IMR-90 (cell line): ENCODE results near the gene LRRC4C. TPM values are rescaled to one million over a fixed set of nuclear protein-coding genes. Genes with fewer than 3 reads are reported as not detected.

Experiments
- ATAC-seq: fragments of 200-7000 bp; cut with Tn5 transposase; 2 replicates; pipeline ENCODE4 v1.9.1; 2020; ENCODE audit warnings: low read depth, mild to moderate bottlenecking, moderate library complexity
- BruUV-seq: library from RNA; stranded (reverse); fragments of 400-500 nt; replicated peaks from 2 replicates; lab custom pipeline; 2021; lab: Mats Ljungman, UMichigan
- CTCF ChIA-PET: fragments of 300-600 bp; formaldehyde crosslinking; extraction: SDS; loops from one replicate; lab custom pipeline; 2021; ENCODE audit warnings: antibody characterized with exemption; lab: Yijun Ruan, JAX
- POLR2A ChIA-PET: fragments of 300-600 bp; sonication (Branson Sonifier 250); formaldehyde crosslinking; loops from one replicate; lab custom pipeline; 2022; ENCODE audit warnings: antibody characterized with exemption; ENCODE audit not compliant: unreplicated experiment; lab: Charles Lee
- DNase-seq: peaks from one replicate; pipeline ENCODE4 v3.0.0; 2013
- H2AFZ ChIP-seq: replicated peaks from 2 replicates; pipeline ENCODE3; 2013; ENCODE audit warnings: low read length, mild to moderate bottlenecking; ENCODE audit not compliant: poor library complexity
- H2AK5ac ChIP-seq: 2 replicates; pipeline ENCODE4 v1.6.1; 2013; ENCODE audit warnings: low read depth, low read length, inconsistent platforms
- H2AK9ac ChIP-seq: replicated peaks from 2 replicates; pipeline ENCODE3; 2013; ENCODE audit warnings: mild to moderate bottlenecking, low read depth, low read length, moderate library complexity; ENCODE audit not compliant: poor library complexity
- H2BK120ac ChIP-seq: 2 replicates; pipeline ENCODE4 v1.6.1; 2013; ENCODE audit warnings: low read depth, low read length, inconsistent platforms
- H2BK15ac ChIP-seq: 3 replicates; pipeline ENCODE4 v1.6.1; 2013; ENCODE audit warnings: low read depth, low read length, inconsistent platforms
- H2BK20ac ChIP-seq: 2 replicates; pipeline ENCODE4 v1.6.1; 2013; ENCODE audit warnings: low read depth, mild to moderate bottlenecking, inconsistent platforms, low read length, moderate library complexity
- H2BK5ac ChIP-seq: 2 replicates; pipeline ENCODE4 v1.6.1; 2013; ENCODE audit warnings: mild to moderate bottlenecking, low read depth, low read length, inconsistent platforms; ENCODE audit not compliant: poor library complexity, severe bottlenecking
- H3K14ac ChIP-seq: replicated peaks from 2 replicates; pipeline ENCODE4 v1.6.1; 2013; ENCODE audit warnings: low read depth, low read length, inconsistent platforms
- H3K18ac ChIP-seq: 2 replicates; pipeline ENCODE4 v1.6.1; 2013; ENCODE audit warnings: low read depth, low read length, control low read depth
- H3K23ac ChIP-seq: 2 replicates; pipeline ENCODE4 v1.6.1; 2013; ENCODE audit warnings: low read depth, low read length, inconsistent platforms
- H3K27ac ChIP-seq: 2 replicates; pipeline ENCODE4 v1.5.1; 2013; ENCODE audit warnings: mild to moderate bottlenecking, control low read depth, low read length; ENCODE audit not compliant: insufficient read depth
- H3K27me3 ChIP-seq: 2 replicates; pipeline ENCODE4 v1.6.1; 2013; ENCODE audit warnings: low read length; ENCODE audit not compliant: control insufficient read depth, insufficient read depth
- H3K36me3 ChIP-seq: 2 replicates; pipeline ENCODE4 v1.6.1; 2013; ENCODE audit warnings: low read length, mixed read lengths; ENCODE audit not compliant: control insufficient read depth, insufficient read depth
- H3K4ac ChIP-seq: 2 replicates; pipeline ENCODE4 v1.6.1; 2013; ENCODE audit warnings: low read depth, low read length, inconsistent platforms
- H3K4me1 ChIP-seq: 2 replicates; pipeline ENCODE4 v1.6.1; 2013; ENCODE audit warnings: low read length, mixed read lengths; ENCODE audit not compliant: control insufficient read depth, insufficient read depth
- H3K4me2 ChIP-seq: 2 replicates; pipeline ENCODE4 v1.6.1; 2013; ENCODE audit warnings: low read depth, mild to moderate bottlenecking, control low read depth, low read length, moderate library complexity
- H3K4me3 ChIP-seq: 2 replicates; pipeline ENCODE4 v1.5.1; 2013; ENCODE audit warnings: low read depth, mild to moderate bottlenecking, control low read depth, low read length, moderate library complexity; ENCODE audit not compliant: insufficient read depth
- H3K56ac ChIP-seq: 2 replicates; pipeline ENCODE4 v1.6.1; 2013; ENCODE audit warnings: low read length, inconsistent platforms; ENCODE audit not compliant: insufficient read depth; ENCODE audit errors: extremely low read depth
- H3K79me1 ChIP-seq, 2 experiments: 2 replicates each; pipeline ENCODE4 v1.6.1; 2013; ENCODE audit warnings: low read length in 2 of 2, inconsistent platforms in 1 of 2, low read depth in 1 of 2
- H3K9ac ChIP-seq: 2 replicates; pipeline ENCODE4 v1.6.1; 2013; ENCODE audit warnings: low read depth, low read length, control low read depth
- H3K9me1 ChIP-seq: 2 replicates; pipeline ENCODE4 v1.6.1; 2013; ENCODE audit warnings: low read length, inconsistent platforms; ENCODE audit not compliant: insufficient read depth
- H3K9me3 ChIP-seq: 2 replicates; pipeline ENCODE4 v1.6.1; 2013; ENCODE audit warnings: low read length; ENCODE audit not compliant: control insufficient read depth, insufficient read depth
- H4K20me1 ChIP-seq: 2 replicates; pipeline ENCODE4 v1.6.1; 2013; ENCODE audit warnings: low read length, inconsistent platforms; ENCODE audit not compliant: insufficient read depth
- H4K5ac ChIP-seq: 2 replicates; pipeline ENCODE4 v1.6.1; 2013; ENCODE audit warnings: mild to moderate bottlenecking, low read depth, low read length, control low read depth
- H4K8ac ChIP-seq, 2 experiments: 2 replicates each; pipeline ENCODE4 v1.6.1; 2013; ENCODE audit warnings: low read depth in 2 of 2, low read length in 2 of 2, control low read depth in 1 of 2, inconsistent platforms in 1 of 2
- H4K91ac ChIP-seq: 2 replicates; pipeline ENCODE4 v1.6.1; 2013; ENCODE audit warnings: low read depth, low read length, inconsistent platforms; ENCODE audit not compliant: insufficient read depth
- CEBPB ChIP-seq: IDR thresholded peaks from 2 replicates; pipeline ENCODE4 v1.6.1; 2012; ENCODE audit warnings: low read depth, low read length, improper control_type of control experiment
- CHD1 ChIP-seq: IDR thresholded peaks from 2 replicates; pipeline ENCODE4 v1.6.1; 2012; ENCODE audit warnings: low read depth, low read length, improper control_type of control experiment
- FOS ChIP-seq: fragments of 150-350 bp; IDR thresholded peaks from 2 replicates; pipeline ENCODE4 v1.6.1; 2016; ENCODE audit warnings: low read depth, low read length
- NFE2L2 ChIP-seq: fragments of 150-350 bp; IDR thresholded peaks from 2 replicates; pipeline ENCODE4 v1.6.1; 2016; ENCODE audit warnings: low read depth, mild to moderate bottlenecking, low read length
- POLR2A ChIP-seq: IDR thresholded peaks from 2 replicates; pipeline ENCODE4 v1.6.1; 2012; ENCODE audit warnings: mild to moderate bottlenecking, low read depth, low read length
- RAD21 ChIP-seq: IDR thresholded peaks from 2 replicates; pipeline ENCODE4 v1.6.1; 2012; ENCODE audit warnings: low read length, improper control_type of control experiment
- RCOR1 ChIP-seq: IDR thresholded peaks from 2 replicates; pipeline ENCODE4 v1.6.1; 2012; ENCODE audit warnings: mild to moderate bottlenecking, low read length, improper control_type of control experiment; ENCODE audit not compliant: insufficient replicate concordance
- SMC3 ChIP-seq: fragments of 150-350 bp; IDR thresholded peaks from 2 replicates; pipeline ENCODE4 v1.6.1; 2016; ENCODE audit warnings: low read depth, mild to moderate bottlenecking, antibody characterized with exemption, low read length, moderate library complexity
- WGBS, 2 experiments: methylation state at CpG; one replicate each; pipeline versions ENCODE4 v1.1.5 to v1.1.7; 2013; ENCODE audit warnings: missing lambda C conversion rate in 2 of 2; ENCODE audit not compliant: insufficient read length in 1 of 2; ENCODE audit errors: extremely low coverage in 2 of 2; 5-methylcytosine and 5-hydroxymethylcytosine counted together
- dilution Hi-C: fragments of 300-500 bp; cut with HindIII; formaldehyde crosslinking; loops from one replicate; pipeline ENCODE4 v1.14.3; 2018; ENCODE audit warnings: low sequenced_read_pairs; ENCODE audit not compliant: unreplicated experiment
- in situ Hi-C: fragments of 300-500 bp; cut with MboI; formaldehyde crosslinking; loops from 3 replicates; pipeline ENCODE4 v1.14.3; 2019; ENCODE audit warnings: low sequenced_read_pairs, inconsistent platforms, mixed read lengths
- intact Hi-C: fragments of 100-400 bp; cut with micrococcal nuclease; formaldehyde crosslinking; loops from 2 replicates; pipeline ENCODE4 v1.10.0; 2022
- polyA plus RNA-seq, 3 experiments: library from polyadenylated mRNA; depleted of rRNA; stranded (reverse); fragments of >200 nt; gene quantifications; 2 replicates each; pipeline ENCODE4 v1.2.3, GENCODE V29; 2012; ENCODE audit warnings: low replicate concordance in 1 of 3
- total RNA-seq: library from RNA; depleted of rRNA; stranded (reverse); fragments of >200 nt; gene quantifications from 2 replicates; pipeline ENCODE4 v1.2.3, GENCODE V29; 2012
- TF ChIP-seq, protein P1 (sequence below): conservative IDR thresholded peaks from 2 replicates; pipeline ENCODE4 v1.5.1; 2012; ENCODE audit warnings: mild to moderate bottlenecking, low read depth, low read length, improper control_type of control experiment
- TF ChIP-seq, protein P2 (sequence below): fragments of 150-350 bp; IDR thresholded peaks from 2 replicates; pipeline ENCODE4 v1.6.1; 2017; ENCODE audit warnings: mild to moderate bottlenecking, antibody characterized with exemption, low read length, low read depth

LRRC4C gene
- total and polyA plus RNA-seq, 2 of the 4 experiments (the other 2 are of a cell fraction), result under 0.01 to 0.03 TPM

- H3K27me3 ChIP-seq, result no peaks in the 10 kb centered on the region
- no peak overlapping the region for H3K27ac ChIP-seq
- H3K36me3 ChIP-seq, result no peaks in the 10 kb centered on the region
- H3K9me3 ChIP-seq, result 0 out of 2 replicates have a peak, but pooled peaks cover 2% of the 10 kb centered on the region
- intact Hi-C loops (no loop called here), dilution Hi-C loops (no loop called here), in situ Hi-C loops (no loop called here)
- no peaks in the 10 kb centered on the region for H3K79me1 ChIP-seq
- no peak overlapping the region for H3K14ac ChIP-seq
- WGBS, 2 experiments, result 40% methylated on average over 1 of the region's 3 CpGs; no CpG with 5 or more reads in 1 of the 2 experiments
- H2BK5ac ChIP-seq, result no peak overlapping the region
- H4K20me1 ChIP-seq, result no peaks in the 10 kb centered on the region
- H4K5ac ChIP-seq, result no peak overlapping the region
- no peak overlapping the region for H3K4me2 ChIP-seq
- no peak overlapping the region for H3K18ac ChIP-seq
- no peaks in the 10 kb centered on the region for H3K4me1 ChIP-seq
- no peak overlapping the region for H4K91ac ChIP-seq
- no peak overlapping the region for H2BK20ac ChIP-seq
- no peak overlapping the region for H3K23ac ChIP-seq
- no peaks in the 10 kb centered on the region for H3K9me1 ChIP-seq
- no peak overlapping the region for H2AK5ac ChIP-seq
- BruUV-seq, result no TSS peak
- no peak overlapping the region for H3K4ac ChIP-seq
- no peak overlapping the region for H3K4me3 ChIP-seq
- ATAC-seq, result no peak
- H3K56ac ChIP-seq, result no peak overlapping the region
- no peak overlapping the region for H3K9ac ChIP-seq
- no peak overlapping the region for H2BK15ac ChIP-seq
- POLR2A ChIA-PET, result no interaction called here
- no peak for TF ChIP-seq RCOR1
- TF ChIP-seq, protein P1, sequence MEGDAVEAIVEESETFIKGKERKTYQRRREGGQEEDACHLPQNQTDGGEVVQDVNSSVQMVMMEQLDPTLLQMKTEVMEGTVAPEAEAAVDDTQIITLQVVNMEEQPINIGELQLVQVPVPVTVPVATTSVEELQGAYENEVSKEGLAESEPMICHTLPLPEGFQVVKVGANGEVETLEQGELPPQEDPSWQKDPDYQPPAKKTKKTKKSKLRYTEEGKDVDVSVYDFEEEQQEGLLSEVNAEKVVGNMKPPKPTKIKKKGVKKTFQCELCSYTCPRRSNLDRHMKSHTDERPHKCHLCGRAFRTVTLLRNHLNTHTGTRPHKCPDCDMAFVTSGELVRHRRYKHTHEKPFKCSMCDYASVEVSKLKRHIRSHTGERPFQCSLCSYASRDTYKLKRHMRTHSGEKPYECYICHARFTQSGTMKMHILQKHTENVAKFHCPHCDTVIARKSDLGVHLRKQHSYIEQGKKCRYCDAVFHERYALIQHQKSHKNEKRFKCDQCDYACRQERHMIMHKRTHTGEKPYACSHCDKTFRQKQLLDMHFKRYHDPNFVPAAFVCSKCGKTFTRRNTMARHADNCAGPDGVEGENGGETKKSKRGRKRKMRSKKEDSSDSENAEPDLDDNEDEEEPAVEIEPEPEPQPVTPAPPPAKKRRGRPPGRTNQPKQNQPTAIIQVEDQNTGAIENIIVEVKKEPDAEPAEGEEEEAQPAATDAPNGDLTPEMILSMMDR, result no peak
- no peak for TF ChIP-seq CHD1
- no peak for TF ChIP-seq CEBPB
- TF ChIP-seq POLR2A, result no peak
- TF ChIP-seq FOS, result no peak
- TF ChIP-seq, protein P2, sequence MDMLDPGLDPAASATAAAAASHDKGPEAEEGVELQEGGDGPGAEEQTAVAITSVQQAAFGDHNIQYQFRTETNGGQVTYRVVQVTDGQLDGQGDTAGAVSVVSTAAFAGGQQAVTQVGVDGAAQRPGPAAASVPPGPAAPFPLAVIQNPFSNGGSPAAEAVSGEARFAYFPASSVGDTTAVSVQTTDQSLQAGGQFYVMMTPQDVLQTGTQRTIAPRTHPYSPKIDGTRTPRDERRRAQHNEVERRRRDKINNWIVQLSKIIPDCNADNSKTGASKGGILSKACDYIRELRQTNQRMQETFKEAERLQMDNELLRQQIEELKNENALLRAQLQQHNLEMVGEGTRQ, result no peak
- TF ChIP-seq SMC3, result no peak
- TF ChIP-seq RAD21, result no peak
- TF ChIP-seq NFE2L2, result no peak
- CTCF ChIA-PET, result no interaction called here
- H2BK120ac ChIP-seq, result no peak overlapping the region
- no peak for DNase-seq
- no peak overlapping the region for H2AK9ac ChIP-seq
- H4K8ac ChIP-seq, result no peak overlapping the region
- H2AFZ ChIP-seq, result no peak overlapping the region
Observed at GRCh38 chr11:41289408-41289807, 170.0 kb downstream of the LRRC4C start.
